GM12878 (cell line): ENCODE measurements around the gene LCOR. TPM values are rescaled to one million over a fixed set of nuclear protein-coding genes. Genes with fewer than 3 reads are reported as not detected.

Experiments
- ATAC-seq: fragments of 200-7000 bp; cut with Tn5 transposase; 3 replicates; pipeline ENCODE4 v1.9.1; 2020; ENCODE audit warnings: mild to moderate bottlenecking, moderate library complexity
- BruUV-seq: library from RNA; stranded (reverse); fragments of 400-500 nt; replicated peaks from 2 replicates; lab custom pipeline; 2021; lab: Mats Ljungman, UMichigan
- CTCF ChIA-PET: fragments of 300-600 bp; sonication (Branson Sonifier 250); formaldehyde crosslinking; extraction: SDS; loops from one replicate; lab custom pipeline; 2021; ENCODE audit warnings: inconsistent platforms; lab: Yijun Ruan, JAX
- POLR2A ChIA-PET: fragments of 350-600 bp; formaldehyde crosslinking; extraction: SDS; loops from one replicate; lab custom pipeline; 2021; ENCODE audit warnings: inconsistent platforms; lab: Charles Lee
- RAD21 ChIA-PET: fragments of 300-600 bp; sonication (Branson Sonifier 250); formaldehyde crosslinking; loops from one replicate; lab custom pipeline; 2023; ENCODE audit warnings: antibody characterized with exemption; ENCODE audit not compliant: unreplicated experiment; lab: Charles Lee
- SMC1A ChIA-PET: fragments of 300-600 bp; sonication (Branson Sonifier 250); formaldehyde crosslinking; loops from one replicate; lab custom pipeline; 2023; ENCODE audit not compliant: unreplicated experiment, uncharacterized antibody; lab: Charles Lee
- DNase-seq: peaks from one replicate; pipeline ENCODE4 v3.0.0-alpha.2; 2011; ENCODE audit warnings: low read depth, low spot score
- FAIRE-seq: peaks from 3 replicates; lab custom pipeline; 2011; peaks lifted over from hg19 to GRCh38; lab: Jason Lieb, UNC
- H2AFZ ChIP-seq: 2 replicates; pipeline ENCODE4 v1.6.0; 2011; ENCODE audit warnings: low read depth, low read length, control low read depth; ENCODE audit not compliant: control insufficient read depth
- H3K27ac ChIP-seq: 2 replicates; pipeline ENCODE4 v1.5.1; 2011; ENCODE audit warnings: control low read depth; ENCODE audit not compliant: control insufficient read depth, insufficient read depth
- H3K27me3 ChIP-seq, 2 experiments: replicated peaks in 1 of 2; 2 replicates each; pipeline versions ENCODE4 v1.6.0 to v1.6.1; 2011; ENCODE audit warnings: low read length in 1 of 2; ENCODE audit not compliant: control insufficient read depth in 2 of 2, insufficient read depth in 2 of 2
- H3K36me3 ChIP-seq, 2 experiments: 2 replicates each; pipeline ENCODE4 v1.5.1; 2011; ENCODE audit warnings: low read length in 1 of 2; ENCODE audit not compliant: control insufficient read depth in 2 of 2, insufficient read depth in 2 of 2
- H3K4me1 ChIP-seq: 2 replicates; pipeline ENCODE4 v1.6.1; 2011; ENCODE audit warnings: mild to moderate bottlenecking, low read length, moderate library complexity, mixed read lengths; ENCODE audit not compliant: control insufficient read depth, insufficient read depth
- H3K4me2 ChIP-seq: 2 replicates; pipeline ENCODE4 v1.6.0; 2011; ENCODE audit warnings: control low read depth; ENCODE audit not compliant: control insufficient read depth, insufficient read depth
- H3K4me3 ChIP-seq: fragments of 200-600 bp; sonication (generic); 2 replicates; pipeline ENCODE4 v1.5.1; 2016
- H3K79me2 ChIP-seq: 2 replicates; pipeline ENCODE4 v1.6.0; 2011; ENCODE audit warnings: low read length; ENCODE audit not compliant: control insufficient read depth, insufficient read depth
- H3K9ac ChIP-seq: 2 replicates; pipeline ENCODE4 v1.8.0; 2011; ENCODE audit warnings: low read length, control low read depth, mixed read lengths; ENCODE audit not compliant: control insufficient read depth, insufficient read depth
- H3K9me3 ChIP-seq: replicated peaks from 3 replicates; pipeline ENCODE4 v1.5.1; 2011; ENCODE audit warnings: mild to moderate bottlenecking, low read length; ENCODE audit not compliant: control insufficient read depth, insufficient read depth
- H4K20me1 ChIP-seq: 2 replicates; pipeline ENCODE4 v1.6.0; 2011; ENCODE audit not compliant: control insufficient read depth, insufficient read depth
- ATF2 ChIP-seq: IDR thresholded peaks from 2 replicates; pipeline ENCODE4 v1.6.1; 2012; ENCODE audit warnings: low read length, inconsistent platforms
- CBX5 ChIP-seq: sonication (generic); IDR thresholded peaks from 2 replicates; pipeline ENCODE4 v1.6.1; 2016; ENCODE audit warnings: low read depth, moderate library complexity, mild to moderate bottlenecking, inconsistent platforms
- ETV6 ChIP-seq, 2 experiments: fragments of 450-650 bp in 1 of 2; IDR thresholded peaks in 1 of 2; conservative IDR thresholded peaks in 1 of 2; 2 replicates each; pipeline ENCODE4 v1.6.1; 2014; ENCODE audit warnings: antibody characterized with exemption in 1 of 2, borderline replicate concordance in 1 of 2, low read depth in 1 of 2, mild to moderate bottlenecking in 1 of 2, moderate library complexity in 1 of 2
- HDAC6 ChIP-seq: fragments of 200-600 bp; sonication (generic); IDR thresholded peaks from one replicate; pipeline ENCODE4 v1.8.0; 2017; ENCODE audit warnings: antibody characterized with exemption; ENCODE audit not compliant: unreplicated experiment
- HDGF ChIP-seq: fragments of 450-650 bp; IDR thresholded peaks from 2 replicates; pipeline ENCODE4 v1.6.1; 2016; ENCODE audit warnings: antibody characterized with exemption
- JUNB ChIP-seq: IDR thresholded peaks from 2 replicates; pipeline ENCODE4 v1.6.1; 2016; ENCODE audit warnings: antibody characterized with exemption, mild to moderate bottlenecking
- NRF1 ChIP-seq: conservative IDR thresholded peaks from 2 replicates; pipeline ENCODE4 v1.6.1; 2011; ENCODE audit warnings: mild to moderate bottlenecking, low read depth, low read length, improper control_type of control experiment
- POLR2A ChIP-seq: IDR thresholded peaks from 2 replicates; pipeline ENCODE4 v1.6.1; 2011; ENCODE audit warnings: low read depth, mild to moderate bottlenecking, low read length
- RB1 ChIP-seq: fragments of 450-650 bp; formaldehyde crosslinking; IDR thresholded peaks from 2 replicates; pipeline ENCODE4 v1.6.1; 2017; ENCODE audit warnings: mild to moderate bottlenecking, borderline replicate concordance
- SREBF2 ChIP-seq: IDR thresholded peaks from 2 replicates; pipeline ENCODE4 v1.6.1; 2012; ENCODE audit warnings: mild to moderate bottlenecking, low read length
- SRF ChIP-seq, 2 experiments: IDR thresholded peaks; 2 replicates each; pipeline ENCODE4 v1.6.1; 2011; ENCODE audit warnings: low read depth in 2 of 2, low read length in 2 of 2, mild to moderate bottlenecking in 1 of 2, moderate library complexity in 1 of 2
- TBL1XR1 ChIP-seq: IDR thresholded peaks from 2 replicates; pipeline ENCODE4 v1.6.1; 2012; ENCODE audit warnings: low read depth, low read length, improper control_type of control experiment
- YBX1 ChIP-seq: fragments of 450-650 bp; IDR thresholded peaks from 2 replicates; pipeline ENCODE4 v1.6.1; 2016; ENCODE audit warnings: antibody characterized with exemption
- ZNF217 ChIP-seq: fragments of 450-650 bp; IDR thresholded peaks from 2 replicates; pipeline ENCODE4 v1.6.1; 2017; ENCODE audit warnings: antibody characterized with exemption, mild to moderate bottlenecking
- WGBS: methylation state at CpG from one replicate; pipeline ENCODE4 v1.1.6; 2016; ENCODE audit warnings: low lambda C conversion rate; ENCODE audit not compliant: insufficient replicate concordance, insufficient coverage; ENCODE audit errors: missing lambda C conversion rate; 5-methylcytosine and 5-hydroxymethylcytosine counted together
- in situ Hi-C: fragments of 300-500 bp; cut with MboI; formaldehyde crosslinking; loops from 9 replicates; pipeline ENCODE4 v1.14.3; 2018; ENCODE audit warnings: mixed read lengths
- intact Hi-C: fragments of 100-400 bp; cut with micrococcal nuclease; formaldehyde crosslinking; loops from one replicate; pipeline ENCODE4 v1.14.2; 2022; ENCODE audit not compliant: unreplicated experiment
- polyA plus RNA-seq, 11 experiments: library from polyadenylated mRNA; depleted of rRNA in 4 of 11; unstranded in 6 of 11; stranded (reverse) in 5 of 11; fragments of >200 nt; fragmentation: Nextera tagmentation in 4 of 11; fragmentation: Illumina TruSeq in 1 of 11; extraction: Ambion mirVana in 4 of 11; extraction: Trizol in 1 of 11; gene quantifications; 1 replicate in 1 of 11; 2 replicates in 10 of 11; pipeline versions ENCODE4 v1.2.1 to v1.2.3, GENCODE V29; 2011 to 2016; ENCODE audit warnings: inconsistent platforms in 2 of 11, missing spikeins in 2 of 11, low read depth in 1 of 11
- total RNA-seq, 4 experiments: library from RNA; depleted of rRNA in 3 of 4; stranded (reverse); fragments of >200 nt in 3 of 4; fragmentation: Illumina TruSeq in 1 of 4; extraction: Trizol in 1 of 4; gene quantifications; 2 replicates each; pipeline versions ENCODE4 v1.2.1 to v1.2.3, GENCODE V29; 2013 to 2021

LCOR gene
- total and polyA plus RNA-seq, 10 of the 15 experiments (the other 5 are each of a cell fraction or from before 2014, with no cell fraction given), result 1.6 to 22.0 (median 13.2) TPM

- H3K4me2 ChIP-seq, result no peak overlapping the region
- H2AFZ ChIP-seq, result no peak overlapping the region
- ATAC-seq (no peak), DNase-seq (no peak), FAIRE-seq (no peak)
- ChIA-PET POLR2A (interaction anchor here (0.7 kb wide), 1 partner anchor 102 kb away, joined by 5 read pairs; no protein-coding TSS in a partner anchor), RAD21 (no interaction called here), SMC1A (interaction anchor here (1.4 kb wide), 1 partner anchor 10 kb away, joined by 5 read pairs; no protein-coding TSS in a partner anchor), CTCF (no interaction called here)
- no peaks in the 10 kb centered on the region for H3K27me3 ChIP-seq
- peaks cover 79% of the 10 kb centered on the region for H3K79me2 ChIP-seq
- in situ Hi-C loops, result no loop called here
- intact Hi-C loops, result no loop called here
- TSS peak; percentile 11 for BruUV-seq
- H3K36me3 ChIP-seq, result peaks cover 0 to 1% of the 10 kb centered on the region in 2 experiments; a peak in 2 of 4 replicates
- no peak overlapping the region for H3K9ac ChIP-seq
- WGBS, result 98% methylated on average over 5 of the region's 5 CpGs
- no peak overlapping the region for H3K27ac ChIP-seq
- no peak overlapping the region for H3K4me3 ChIP-seq
- no peaks in the 10 kb centered on the region for H4K20me1 ChIP-seq
- no peaks in the 10 kb centered on the region; the same call in 1 of the 3 replicates for H3K9me3 ChIP-seq
- no peak for TF ChIP-seq ZNF217
- no peaks in the 10 kb centered on the region for H3K4me1 ChIP-seq
Observed at GRCh38 chr10:96850113-96850512, 18.0 kb downstream of the LCOR start.

GRCh38 chr10:96850825-96851224 lies 18.7 kb downstream of the LCOR start:
- no peak overlapping the region for H3K4me3 ChIP-seq
- no peak overlapping the region for H2AFZ ChIP-seq
- TF ChIP-seq ETV6 (conservative IDR thresholded peaks at IDR 0.05 in 1 of 2, IDR thresholded peaks at IDR 0.05 in 1 of 2; ENCODE audit: borderline replicate concordance in 1 of 2, low read depth in 1 of 2) (no peak), POLR2A (no peak), SREBF2 (no peak), SRF (IDR thresholded peaks at IDR 0.05; ENCODE audit: low read depth in 2 of 2, low read length in 2 of 2) (no peak), RB1 (no peak), HDGF (no peak), TBL1XR1 (no peak), ATF2 (no peak), NRF1 (no peak), CBX5 (no peak), HDAC6 (no peak), YBX1 (no peak), JUNB (no peak)
- ChIA-PET RAD21 (no interaction called here), CTCF (no interaction called here), SMC1A (interaction anchor here (1.0 to 1.4 kb wide), 2 partner anchors 9 to 12 kb away, joined by 4 to 5 read pairs; no protein-coding TSS in a partner anchor), POLR2A (no interaction called here)
- peaks cover 78% of the 10 kb centered on the region for H3K79me2 ChIP-seq
- H3K9me3 ChIP-seq, result no peaks in the 10 kb centered on the region; the same call in 1 of the 3 replicates
- H4K20me1 ChIP-seq, result no peaks in the 10 kb centered on the region
- H3K4me2 ChIP-seq, result no peak overlapping the region
- no peak overlapping the region for H3K9ac ChIP-seq
- intact Hi-C loops (no loop called here), in situ Hi-C loops (no loop called here)
- BruUV-seq, result no TSS peak
- no peak for FAIRE-seq
- no peaks in the 10 kb centered on the region for H3K27me3 ChIP-seq
- ATAC-seq, result no peak
- no peak for DNase-seq
- 97% methylated on average over 3 of the region's 3 CpGs for WGBS
- no peak overlapping the region for H3K27ac ChIP-seq
- H3K4me1 ChIP-seq, result no peaks in the 10 kb centered on the region
- H3K36me3 ChIP-seq, result peaks cover 0 to 1% of the 10 kb centered on the region in 2 experiments; a peak in 2 of 4 replicates
